OCI-LY1 (cell line): ENCODE data around the gene SYP.
A peak's percentile ranks its signal among the peaks of the same experiment; 100 is the strongest.

Experiments
- H2AFZ ChIP-seq: fragments of 200-600 bp; sonication (generic), shearing (Covaris generic); 2 replicates; pipeline ENCODE4 v1.6.0; 2014; ENCODE audit warnings: antibody characterized with exemption, mild to moderate bottlenecking, low read length
- H3F3A ChIP-seq: fragments of 200-600 bp; sonication (generic), shearing (Covaris generic); 2 replicates; pipeline ENCODE4 v1.6.0; 2014; ENCODE audit warnings: mild to moderate bottlenecking, antibody characterized with exemption, low read length, moderate library complexity; ENCODE audit not compliant: insufficient read depth
- H3K27ac ChIP-seq: fragments of 200-600 bp; sonication (generic); 2 replicates; pipeline ENCODE4 v1.5.1; 2014; ENCODE audit warnings: low read length, mixed run types, mild to moderate bottlenecking, low read depth; ENCODE audit not compliant: poor library complexity, severe bottlenecking
- H3K27me3 ChIP-seq: fragments of 200-600 bp; sonication (generic); 2 replicates; pipeline ENCODE4 v1.6.0; 2014; ENCODE audit warnings: antibody characterized with exemption, mild to moderate bottlenecking, low read length, moderate library complexity; ENCODE audit not compliant: insufficient read depth
- H3K36me3 ChIP-seq: fragments of 200-600 bp; sonication (generic); 2 replicates; pipeline ENCODE4 v1.6.1; 2014; ENCODE audit warnings: mild to moderate bottlenecking, antibody characterized with exemption, low read length, moderate library complexity, mixed read lengths; ENCODE audit not compliant: insufficient read depth
- H3K4me1 ChIP-seq: fragments of 200-600 bp; sonication (generic); 2 replicates; pipeline ENCODE4 v1.5.1; 2014; ENCODE audit warnings: mild to moderate bottlenecking, low read length, moderate library complexity; ENCODE audit not compliant: insufficient read depth, severe bottlenecking
- H3K4me2 ChIP-seq: fragments of 200-600 bp; sonication (generic), shearing (Covaris generic); 2 replicates; pipeline ENCODE4 v1.6.1; 2014; ENCODE audit warnings: low read length
- H3K4me3 ChIP-seq: fragments of 200-600 bp; sonication (generic); 2 replicates; pipeline ENCODE4 v1.5.1; 2014; ENCODE audit warnings: low read length, low read depth, mild to moderate bottlenecking, mixed read lengths; ENCODE audit not compliant: poor library complexity, severe bottlenecking
- H3K79me2 ChIP-seq: fragments of 200-600 bp; shearing (Covaris generic); 2 replicates; pipeline ENCODE4 v1.6.1; 2016; ENCODE audit warnings: mixed run types, low read length, mixed read lengths; ENCODE audit not compliant: insufficient read depth
- H3K9ac ChIP-seq: fragments of 200-600 bp; sonication (generic), shearing (Covaris generic); 2 replicates; pipeline ENCODE4 v1.6.1; 2014; ENCODE audit warnings: mild to moderate bottlenecking, low read length, mixed read lengths
- H3K9me2 ChIP-seq: fragments of 200-600 bp; sonication (generic), shearing (Covaris generic); 2 replicates; pipeline ENCODE4 v1.6.1; 2014; ENCODE audit warnings: low read depth, mild to moderate bottlenecking, low read length, mixed read lengths
- H3K9me3 ChIP-seq: fragments of 200-600 bp; shearing (Covaris generic); 2 replicates; pipeline ENCODE4 v1.6.1; 2014; ENCODE audit warnings: low read length, mixed read lengths
- H4K20me1 ChIP-seq: fragments of 200-600 bp; sonication (generic), shearing (Covaris generic); 2 replicates; pipeline ENCODE4 v1.6.0; 2016; ENCODE audit warnings: mild to moderate bottlenecking, low read length; ENCODE audit not compliant: insufficient read depth
- EZH2 ChIP-seq: fragments of 200-600 bp; sonication (generic), shearing (Covaris generic); IDR thresholded peaks from 2 replicates; pipeline ENCODE4 v1.8.0; 2017; ENCODE audit warnings: borderline replicate concordance, mixed run types, mild to moderate bottlenecking, antibody characterized with exemption, low read length, moderate library complexity, mixed read lengths
- TF ChIP-seq, protein P1 (sequence below): fragments of 200-600 bp; sonication (generic), shearing (Covaris generic); IDR thresholded peaks from 2 replicates; pipeline ENCODE4 v1.5.1; 2017; ENCODE audit warnings: mild to moderate bottlenecking, antibody characterized with exemption, low read length, moderate library complexity, mixed read lengths

Gene SYP

GRCh38 chrX:49230500-49231232 is 30.7 kb upstream of the SYP start:
- no peaks in the 10 kb centered on the region for H3K79me2 ChIP-seq
- no peaks in the 10 kb centered on the region for H3F3A ChIP-seq
- H3K27me3 ChIP-seq: no peaks in the 10 kb centered on the region
- no peaks in the 10 kb centered on the region for H3K9me3 ChIP-seq
- no peak for TF ChIP-seq EZH2
- TF ChIP-seq, protein P1, sequence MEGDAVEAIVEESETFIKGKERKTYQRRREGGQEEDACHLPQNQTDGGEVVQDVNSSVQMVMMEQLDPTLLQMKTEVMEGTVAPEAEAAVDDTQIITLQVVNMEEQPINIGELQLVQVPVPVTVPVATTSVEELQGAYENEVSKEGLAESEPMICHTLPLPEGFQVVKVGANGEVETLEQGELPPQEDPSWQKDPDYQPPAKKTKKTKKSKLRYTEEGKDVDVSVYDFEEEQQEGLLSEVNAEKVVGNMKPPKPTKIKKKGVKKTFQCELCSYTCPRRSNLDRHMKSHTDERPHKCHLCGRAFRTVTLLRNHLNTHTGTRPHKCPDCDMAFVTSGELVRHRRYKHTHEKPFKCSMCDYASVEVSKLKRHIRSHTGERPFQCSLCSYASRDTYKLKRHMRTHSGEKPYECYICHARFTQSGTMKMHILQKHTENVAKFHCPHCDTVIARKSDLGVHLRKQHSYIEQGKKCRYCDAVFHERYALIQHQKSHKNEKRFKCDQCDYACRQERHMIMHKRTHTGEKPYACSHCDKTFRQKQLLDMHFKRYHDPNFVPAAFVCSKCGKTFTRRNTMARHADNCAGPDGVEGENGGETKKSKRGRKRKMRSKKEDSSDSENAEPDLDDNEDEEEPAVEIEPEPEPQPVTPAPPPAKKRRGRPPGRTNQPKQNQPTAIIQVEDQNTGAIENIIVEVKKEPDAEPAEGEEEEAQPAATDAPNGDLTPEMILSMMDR: peak; percentile 27; the same call in 1 of the 2 replicates
- H3K36me3 ChIP-seq: no peaks in the 10 kb centered on the region
- peak overlapping the region; percentile 55 for H3K4me2 ChIP-seq
- peaks cover 20% of the 10 kb centered on the region for H3K4me1 ChIP-seq
- no peaks in the 10 kb centered on the region for H4K20me1 ChIP-seq
- H3K9me2 ChIP-seq: no peaks in the 10 kb centered on the region
- H2AFZ ChIP-seq: no peak overlapping the region
- peak overlapping the region; percentile 60; the same call in 1 of the 2 replicates for H3K9ac ChIP-seq
- peak overlapping the region; percentile 54 for H3K4me3 ChIP-seq
- H3K27ac ChIP-seq: peak overlapping the region; percentile 3

DNA sequence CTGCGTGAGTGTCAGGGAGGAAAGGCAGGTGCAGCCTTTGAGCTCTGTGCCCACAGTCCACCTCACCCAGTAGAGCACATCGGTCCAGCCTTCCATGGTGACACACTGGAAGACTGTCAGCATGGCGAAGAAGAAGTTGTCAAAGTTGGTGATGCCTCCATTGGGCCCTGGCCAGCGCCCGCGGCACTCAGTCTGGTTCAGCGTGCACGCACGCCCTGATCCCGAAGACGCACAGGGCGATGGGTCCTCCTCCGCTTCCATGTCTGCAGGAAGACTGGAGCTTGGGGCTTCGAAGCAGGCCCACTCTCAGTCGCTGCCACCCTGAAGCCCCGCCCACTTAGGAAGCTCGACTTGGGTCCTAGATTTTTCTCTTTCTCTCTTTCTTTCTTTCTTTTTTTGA is 28.2 kb upstream of the SYP start:
- no peaks in the 10 kb centered on the region for H3K9me3 ChIP-seq
- no peaks in the 10 kb centered on the region for H3K79me2 ChIP-seq
- TF ChIP-seq, protein P1: no peak
- TF ChIP-seq EZH2: no peak
- H3K4me2 ChIP-seq: no peak overlapping the region
- no peaks in the 10 kb centered on the region for H3F3A ChIP-seq
- H3K4me1 ChIP-seq: peaks cover 15% of the 10 kb centered on the region
- H4K20me1 ChIP-seq: no peaks in the 10 kb centered on the region
- no peak overlapping the region for H2AFZ ChIP-seq
- H3K27me3 ChIP-seq: no peaks in the 10 kb centered on the region
- no peaks in the 10 kb centered on the region for H3K9me2 ChIP-seq
- no peak overlapping the region for H3K4me3 ChIP-seq
- H3K27ac ChIP-seq: no peak overlapping the region
- no peaks in the 10 kb centered on the region for H3K36me3 ChIP-seq
- no peak overlapping the region for H3K9ac ChIP-seq

DNA sequence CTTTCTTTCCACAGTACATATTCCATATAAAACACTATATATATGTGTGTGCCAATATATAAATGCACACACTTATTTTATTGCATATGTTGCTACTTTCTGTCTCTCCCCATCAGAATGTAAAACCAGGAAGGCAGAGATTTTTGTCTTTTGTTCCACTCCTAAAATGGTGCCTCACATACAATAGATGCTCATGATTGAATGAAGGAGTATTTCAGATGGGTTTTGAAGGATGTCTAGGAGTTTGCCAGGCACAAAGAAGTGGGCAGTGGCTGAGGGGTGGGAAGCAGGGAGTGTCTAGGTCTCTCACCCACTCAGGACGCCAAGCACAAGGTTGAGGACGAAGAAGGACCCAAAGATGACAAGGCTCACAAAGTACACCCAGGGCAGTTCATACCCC is 27.7 kb upstream of the SYP start:
- Histone ChIP-seq H3K36me3 (no peaks in the 10 kb centered on the region), H2AFZ (no peak overlapping the region), H3K79me2 (no peaks in the 10 kb centered on the region), H3K4me1 (peaks cover 15% of the 10 kb centered on the region), H3K9me2 (no peaks in the 10 kb centered on the region), H3K9me3 (no peaks in the 10 kb centered on the region), H3K27ac (no peak overlapping the region), H3K4me3 (no peak overlapping the region), H3F3A (no peaks in the 10 kb centered on the region), H3K27me3 (no peaks in the 10 kb centered on the region), H4K20me1 (no peaks in the 10 kb centered on the region), H3K9ac (no peak overlapping the region), H3K4me2 (no peak overlapping the region)
- TF ChIP-seq EZH2: no peak
- TF ChIP-seq, protein P1: no peak
